ENCODE results near the gene SMG9. TPM values are rescaled to one million over a fixed set of nuclear protein-coding genes. Genes with fewer than 3 reads are reported as not detected.
"Not testable (repeated sequence)": the region's sequence is repeated elsewhere in the genome, so short reads cannot be mapped to it uniquely, and the experiment has no call there.

SMG9 gene
- total RNA-seq, 2 experiments from 2014 or later: 48.9 to 53.1 TPM

DNA sequence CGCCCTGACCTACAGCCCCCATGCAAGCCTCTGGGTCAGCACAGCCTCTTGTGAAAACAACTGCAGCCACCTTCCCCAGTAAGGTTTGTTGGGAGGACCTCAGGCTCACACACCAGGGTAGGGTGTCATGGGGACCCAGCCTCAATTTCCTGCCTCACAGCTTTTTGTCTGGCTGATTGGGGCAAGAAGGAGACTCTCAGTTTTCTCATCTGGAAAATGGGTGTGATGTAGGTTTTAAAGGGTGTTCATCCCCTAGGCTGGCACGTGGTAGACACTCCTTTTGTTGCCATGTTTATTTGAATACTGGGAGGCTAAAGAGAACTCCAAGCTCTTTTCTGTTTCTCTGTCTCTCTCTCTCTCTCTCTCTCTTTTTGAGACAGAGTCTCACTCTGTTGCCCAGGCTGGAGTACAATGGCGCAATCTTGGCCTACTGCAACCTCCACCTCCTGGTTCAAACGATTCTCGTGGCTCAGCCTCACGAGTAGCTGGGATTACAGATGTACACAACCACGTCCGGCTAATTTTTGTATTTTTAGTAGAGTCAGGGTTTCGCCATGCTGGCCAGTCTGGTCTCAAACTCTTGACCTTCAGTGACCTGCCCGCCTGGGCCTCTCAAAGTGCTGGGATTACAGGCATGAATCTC lies 66.6 kb downstream of the SMG9 start:
- peaks cover 2% of the 10 kb centered on the region for H3K36me3 Mint-ChIP-seq (ENCODE audit: low read depth)
- DNase-seq: no peak
- intact Hi-C loops (cut with micrococcal nuclease): no loop called here
- H3K4me3 Mint-ChIP-seq: no peak overlapping the region
- ATAC-seq: no peak
- H3K27ac Mint-ChIP-seq: no peak overlapping the region
- TF ChIP-seq, protein P1, sequence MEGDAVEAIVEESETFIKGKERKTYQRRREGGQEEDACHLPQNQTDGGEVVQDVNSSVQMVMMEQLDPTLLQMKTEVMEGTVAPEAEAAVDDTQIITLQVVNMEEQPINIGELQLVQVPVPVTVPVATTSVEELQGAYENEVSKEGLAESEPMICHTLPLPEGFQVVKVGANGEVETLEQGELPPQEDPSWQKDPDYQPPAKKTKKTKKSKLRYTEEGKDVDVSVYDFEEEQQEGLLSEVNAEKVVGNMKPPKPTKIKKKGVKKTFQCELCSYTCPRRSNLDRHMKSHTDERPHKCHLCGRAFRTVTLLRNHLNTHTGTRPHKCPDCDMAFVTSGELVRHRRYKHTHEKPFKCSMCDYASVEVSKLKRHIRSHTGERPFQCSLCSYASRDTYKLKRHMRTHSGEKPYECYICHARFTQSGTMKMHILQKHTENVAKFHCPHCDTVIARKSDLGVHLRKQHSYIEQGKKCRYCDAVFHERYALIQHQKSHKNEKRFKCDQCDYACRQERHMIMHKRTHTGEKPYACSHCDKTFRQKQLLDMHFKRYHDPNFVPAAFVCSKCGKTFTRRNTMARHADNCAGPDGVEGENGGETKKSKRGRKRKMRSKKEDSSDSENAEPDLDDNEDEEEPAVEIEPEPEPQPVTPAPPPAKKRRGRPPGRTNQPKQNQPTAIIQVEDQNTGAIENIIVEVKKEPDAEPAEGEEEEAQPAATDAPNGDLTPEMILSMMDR (IDR thresholded peaks at IDR 0.05): no peak
- peaks cover 13% of the 10 kb centered on the region for H3K9me3 Mint-ChIP-seq
- ChIA-PET POLR2A (no interaction called here), CTCF (interaction anchor here (1.2 kb wide), 1 partner anchor 9 kb away, joined by 3 read pairs; no protein-coding TSS in a partner anchor)
- H3K4me1 Mint-ChIP-seq (ENCODE audit: low read depth): peaks cover 3% of the 10 kb centered on the region
- peaks cover 2% of the 10 kb centered on the region for H3K27me3 Mint-ChIP-seq

DNA sequence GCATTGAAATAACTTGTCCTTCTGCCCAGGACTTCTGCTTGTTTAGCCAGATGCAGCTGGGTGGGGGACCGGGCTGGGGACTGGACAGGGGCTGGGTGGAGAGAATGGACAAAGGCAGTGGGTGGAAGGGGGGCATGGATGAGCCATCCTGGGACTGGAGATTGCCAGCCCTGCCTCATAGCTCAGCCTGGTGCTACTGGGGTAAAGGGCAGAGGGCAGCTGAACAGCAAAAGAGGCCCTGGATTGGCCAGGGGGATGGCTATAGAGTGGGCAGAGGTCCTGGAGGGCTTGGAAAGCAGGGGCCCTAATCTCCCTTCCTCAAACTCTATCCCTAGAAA lies 67.1 kb downstream of the SMG9 start:
- peaks cover 2% of the 10 kb centered on the region for H3K36me3 Mint-ChIP-seq (ENCODE audit: low read depth)
- TF ChIP-seq, protein P1 (IDR thresholded peaks at IDR 0.05): no peak
- H3K27ac Mint-ChIP-seq: no peak overlapping the region
- intact Hi-C loops (cut with micrococcal nuclease): no loop called here
- ChIA-PET CTCF (interaction anchor here (1.2 kb wide), 2 partner anchors 8 to 19 kb away, joined by 3 read pairs; no protein-coding TSS in a partner anchor), POLR2A (interaction anchor here (0.7 kb wide), 1 partner anchor 9 kb away, joined by 4 read pairs; no protein-coding TSS in a partner anchor)
- H3K27me3 Mint-ChIP-seq: peaks cover 2% of the 10 kb centered on the region
- ATAC-seq (no peak), DNase-seq (no peak)
- peaks cover 13% of the 10 kb centered on the region for H3K9me3 Mint-ChIP-seq
- peaks cover 3% of the 10 kb centered on the region for H3K4me1 Mint-ChIP-seq (ENCODE audit: low read depth)
- no peak overlapping the region for H3K4me3 Mint-ChIP-seq

DNA sequence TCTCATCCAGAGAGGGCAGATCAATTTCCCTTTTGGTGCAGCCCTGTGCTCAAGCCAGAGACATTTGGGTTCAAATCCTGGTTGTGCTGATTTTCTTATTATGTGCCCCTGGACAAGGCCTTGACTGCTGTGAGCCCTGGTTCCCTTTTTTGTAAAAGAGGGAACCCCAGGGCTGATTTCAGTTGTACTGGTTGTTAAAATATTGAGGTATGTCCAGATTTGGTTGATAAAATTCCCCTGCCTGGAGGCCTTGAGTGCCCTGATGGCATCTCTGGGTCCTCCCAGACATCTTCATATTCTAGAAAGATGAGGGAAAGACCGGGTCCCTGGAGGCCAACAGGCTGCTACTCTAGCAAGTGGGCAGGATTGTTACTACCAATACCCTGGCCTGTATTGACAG lies 70.4 kb downstream of the SMG9 start:
- TF ChIP-seq, protein P1 (IDR thresholded peaks at IDR 0.05): no peak
- no peak for ATAC-seq
- Mint-ChIP-seq H3K27ac (no peak overlapping the region), H3K36me3 (ENCODE audit: low read depth) (no peaks in the 10 kb centered on the region), H3K27me3 (no peaks in the 10 kb centered on the region), H3K4me1 (ENCODE audit: low read depth) (peaks cover 3% of the 10 kb centered on the region), H3K9me3 (no peaks in the 10 kb centered on the region), H3K4me3 (no peak overlapping the region)
- intact Hi-C loops (cut with micrococcal nuclease): no loop called here
- POLR2A ChIA-PET: interaction anchor here (0.5 kb wide), 1 partner anchor 9 kb away, joined by 3 read pairs; no protein-coding TSS in a partner anchor
- no peak for DNase-seq
- CTCF ChIA-PET: interaction anchor here (1.2 kb wide), 1 partner anchor 16 kb away, joined by 3 read pairs; no protein-coding TSS in a partner anchor

DNA sequence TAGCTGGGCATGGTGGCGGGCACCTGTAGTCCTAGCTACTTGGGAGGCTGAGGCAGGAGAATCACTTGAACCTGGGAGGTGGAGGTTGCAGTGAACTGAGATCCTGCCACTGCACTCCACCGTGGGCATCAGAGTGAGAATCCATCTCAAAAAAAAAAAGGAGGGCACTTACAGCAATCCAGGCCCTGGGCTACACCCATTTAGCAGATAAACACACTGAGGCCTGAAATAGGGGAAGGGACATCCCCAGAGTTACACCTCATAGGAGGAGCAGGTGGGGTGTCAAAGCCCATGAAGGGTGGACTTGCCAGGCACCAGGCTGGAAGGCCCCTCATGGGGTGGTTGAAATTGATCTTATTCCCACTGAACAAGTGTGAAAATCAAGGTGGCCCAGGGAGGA lies 70.9 kb downstream of the SMG9 start:
- ChIA-PET CTCF (no interaction called here), POLR2A (no interaction called here)
- intact Hi-C loops (cut with micrococcal nuclease): no loop called here
- TF ChIP-seq, protein P1 (IDR thresholded peaks at IDR 0.05): no peak
- DNase-seq: no peak
- Mint-ChIP-seq H3K4me3 (no peak overlapping the region), H3K4me1 (ENCODE audit: low read depth) (peaks cover 3% of the 10 kb centered on the region), H3K9me3 (no peaks in the 10 kb centered on the region), H3K36me3 (ENCODE audit: low read depth) (no peaks in the 10 kb centered on the region), H3K27me3 (no peaks in the 10 kb centered on the region), H3K27ac (no peak overlapping the region)
- no peak for ATAC-seq

DNA sequence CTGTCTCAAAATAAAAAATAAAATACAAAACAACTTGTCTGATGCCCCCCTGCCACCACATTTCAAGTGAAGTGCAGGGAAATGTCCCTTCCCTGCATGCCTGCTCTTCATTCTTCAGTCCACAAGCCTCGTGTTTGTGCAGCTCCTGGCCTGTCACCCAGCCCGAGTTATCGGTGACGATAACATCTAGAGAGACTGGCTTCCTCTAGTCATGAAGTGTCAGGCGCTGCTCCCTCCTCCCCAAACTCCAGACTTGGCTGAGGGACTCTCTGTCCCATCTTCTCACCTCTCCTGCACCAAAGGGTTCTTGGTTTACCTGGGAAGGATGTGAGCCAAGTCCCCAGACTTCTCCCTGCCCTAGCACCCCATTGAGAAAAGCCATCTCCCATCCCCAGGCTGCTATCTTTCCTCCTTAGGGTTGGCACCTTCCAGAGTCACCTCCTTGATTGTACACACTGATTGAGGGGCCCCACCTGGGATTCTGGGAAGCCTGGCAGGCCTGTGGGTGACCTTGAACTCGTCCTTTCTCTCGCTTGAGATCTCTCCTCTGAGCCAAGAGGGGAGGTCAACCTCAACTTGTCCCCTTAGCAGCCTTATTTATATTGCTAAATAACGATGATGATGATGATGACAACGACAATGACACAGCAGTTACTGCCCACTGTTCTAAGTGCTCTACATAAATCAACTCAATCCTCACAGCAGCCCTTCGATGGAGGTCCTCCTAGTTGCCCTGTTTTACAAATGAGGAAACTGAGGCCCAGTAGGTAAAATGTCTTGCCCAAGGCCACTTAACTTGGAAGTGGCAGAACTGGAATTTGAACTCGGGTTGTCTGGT lies 71.7 kb downstream of the SMG9 start:
- CTCF ChIA-PET: interaction anchor here (0.7 kb wide), 1 partner anchor 89 kb away, joined by 3 read pairs; no protein-coding TSS in a partner anchor
- POLR2A ChIA-PET: no interaction called here
- Mint-ChIP-seq H3K4me1 (ENCODE audit: low read depth) (peaks cover 3% of the 10 kb centered on the region), H3K4me3 (no peak overlapping the region), H3K9me3 (no peaks in the 10 kb centered on the region), H3K27ac (no peak overlapping the region), H3K36me3 (ENCODE audit: low read depth) (no peaks in the 10 kb centered on the region), H3K27me3 (no peaks in the 10 kb centered on the region)
- ATAC-seq: no peak
- DNase-seq: no peak
- TF ChIP-seq, protein P1 (IDR thresholded peaks at IDR 0.05): no peak
- intact Hi-C loops (cut with micrococcal nuclease): no loop called here

DNA sequence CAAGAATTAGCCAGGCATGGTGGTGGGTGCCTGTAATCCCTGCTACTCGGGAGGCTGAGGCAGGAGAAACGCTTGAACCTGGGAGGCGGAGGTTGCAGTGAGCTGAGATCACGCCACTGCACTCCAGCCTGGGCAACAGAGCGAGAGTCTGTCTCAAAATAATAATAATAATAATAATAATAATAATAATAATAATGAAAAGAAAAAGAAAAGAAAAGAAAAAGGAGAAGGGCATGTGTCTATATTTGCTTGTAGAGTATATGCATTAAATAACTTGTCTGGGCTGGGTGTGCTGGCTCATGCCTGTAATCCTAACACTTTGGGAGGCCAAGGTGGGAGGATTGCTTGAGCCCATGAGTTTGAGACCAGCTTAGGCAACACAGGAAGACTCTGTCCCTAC lies 72.5 kb downstream of the SMG9 start:
- H3K9me3 Mint-ChIP-seq; H3K4me1 Mint-ChIP-seq (ENCODE audit: low read depth); intact Hi-C loops (cut with micrococcal nuclease); H3K27ac Mint-ChIP-seq; H3K27me3 Mint-ChIP-seq; POLR2A ChIA-PET; DNase-seq; H3K36me3 Mint-ChIP-seq (ENCODE audit: low read depth); H3K4me3 Mint-ChIP-seq; CTCF ChIA-PET; ATAC-seq: not testable (repeated sequence)

Measured in activated CD8-positive, alpha-beta T cell treated with anti-CD3 and anti-CD28 coated beads for 36 hours (primary cell).